Stimulated activated CD4-positive, alpha-beta T cell treated with anti-CD3 and anti-CD28 coated beads, Interleukin-2, amount 100 ng/mL, for 48 hours (primary cell): Measurements from ENCODE around the gene CLCNKA.
A peak's percentile ranks its signal among the peaks of the same experiment; 100 is the strongest.
"Not testable (repeated sequence)": the region's sequence is repeated elsewhere in the genome, so short reads cannot be mapped to it uniquely, and the experiment has no call there.

Experiments
- DNase-seq, 2 donors: peaks; one replicate each; pipeline ENCODE4 v3.0.0-alpha.2; 2020

CLCNKA gene

GRCh38 chr1:16018308-16018707, 3.5 kb upstream of the CLCNKA start:
- DNase-seq, result no peak

GRCh38 chr1:16018749-16019643, 2.8 kb upstream of the CLCNKA start:
- DNase-seq, result no peak

DNA sequence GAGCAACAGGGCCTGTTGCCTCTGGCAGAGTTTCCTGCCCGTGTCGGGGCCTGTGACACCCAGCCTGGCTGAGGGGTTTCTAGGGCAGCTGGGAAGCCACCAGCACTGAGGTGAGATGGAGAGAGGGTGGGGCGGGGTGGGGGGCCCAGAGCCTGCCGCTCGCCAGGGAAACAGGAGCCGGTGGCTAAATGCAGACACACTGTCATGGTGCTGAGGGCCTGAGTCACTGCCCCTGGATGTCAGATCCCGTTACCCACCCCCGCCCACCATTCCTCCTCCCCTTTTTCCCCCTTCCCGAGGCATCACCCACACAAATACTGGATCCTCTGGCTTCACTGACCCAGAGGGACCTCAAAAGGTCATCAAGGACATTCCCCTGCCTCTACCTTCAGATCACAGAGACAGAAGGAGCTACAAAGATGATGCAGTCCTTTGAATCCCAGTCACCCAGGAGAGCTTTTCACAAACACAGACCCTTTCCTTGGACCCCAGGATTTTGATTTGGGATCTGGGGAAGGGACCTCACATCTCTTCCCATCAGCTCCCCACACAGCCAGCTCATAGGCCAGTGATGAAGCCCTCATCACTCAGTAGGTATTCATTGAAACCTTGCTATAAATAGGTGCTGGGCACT, 2.1 kb upstream of the CLCNKA start:
- no peak for DNase-seq

DNA sequence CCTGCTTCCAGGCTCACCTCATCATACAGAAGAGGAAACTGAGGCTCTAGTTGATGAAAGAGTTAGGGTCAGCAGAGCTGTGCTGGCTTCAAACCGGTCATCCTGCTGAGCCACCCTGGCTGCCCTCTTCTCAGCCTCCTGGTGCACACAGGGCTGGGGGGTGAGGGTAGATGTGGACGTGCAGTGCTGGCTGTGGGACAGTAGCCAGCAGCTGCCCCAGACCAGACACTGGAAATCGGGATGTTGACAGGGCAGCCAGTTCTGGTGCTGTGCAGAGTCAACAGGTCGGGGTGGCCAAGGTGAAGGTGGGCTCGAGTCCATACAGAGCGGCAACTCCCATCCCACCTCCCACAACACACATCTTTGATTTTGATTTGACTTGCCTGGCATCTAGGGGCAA, 1.5 kb upstream of the CLCNKA start:
- DNase-seq, result no peak

GRCh38 chr1:16020878-16021277, 958 bp upstream of the CLCNKA start:
- not testable (repeated sequence) for DNase-seq

- no peak for DNase-seq
These were observed 557 bp downstream of the CLCNKA start for GRCh38 chr1:16022393-16022792.

GRCh38 chr1:16023050-16023653, 1.3 kb downstream of the CLCNKA start:
- DNase-seq, result no peak

- DNase-seq, result not testable (repeated sequence)
These were observed 4.5 kb downstream of the CLCNKA start for GRCh38 chr1:16026302-16026701.

DNA sequence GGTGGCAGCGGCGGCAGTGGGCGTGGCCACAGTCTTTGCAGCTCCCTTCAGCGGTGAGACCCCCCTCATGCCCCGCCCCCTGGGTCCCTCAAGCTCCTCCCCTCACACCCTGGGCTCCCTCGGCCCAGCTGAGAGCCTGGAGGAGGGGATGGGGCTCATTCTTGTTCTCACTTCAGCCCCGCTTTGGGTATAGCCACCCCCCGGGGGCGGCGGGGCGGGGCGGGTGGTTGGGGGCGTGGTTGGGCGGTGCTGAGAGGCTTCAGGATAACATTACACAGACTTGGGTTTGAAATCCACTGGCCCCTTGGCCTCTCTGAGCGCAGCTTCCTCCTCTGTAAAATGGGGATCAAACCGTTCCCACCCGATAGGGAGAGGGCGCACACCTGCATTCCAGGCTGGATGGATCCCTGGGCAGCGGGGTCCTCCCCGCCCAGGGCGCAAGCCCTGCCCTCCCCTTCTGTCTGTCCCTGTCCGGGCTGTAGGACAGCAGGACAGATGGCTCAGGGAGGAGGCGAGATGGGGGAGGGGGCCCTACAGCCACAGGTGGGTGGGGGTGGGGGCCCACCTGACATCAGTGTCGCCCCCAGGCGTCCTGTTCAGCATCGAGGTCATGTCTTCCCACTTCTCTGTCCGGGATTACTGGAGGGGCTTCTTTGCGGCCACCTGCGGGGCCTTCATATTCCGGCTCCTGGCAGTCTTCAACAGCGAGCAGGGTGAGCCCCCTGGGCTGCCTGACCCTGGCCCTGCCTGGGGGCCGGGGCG, 5.1 kb downstream of the CLCNKA start:
- peak in 1 of 2 donors; percentile 28 for DNase-seq

DNA sequence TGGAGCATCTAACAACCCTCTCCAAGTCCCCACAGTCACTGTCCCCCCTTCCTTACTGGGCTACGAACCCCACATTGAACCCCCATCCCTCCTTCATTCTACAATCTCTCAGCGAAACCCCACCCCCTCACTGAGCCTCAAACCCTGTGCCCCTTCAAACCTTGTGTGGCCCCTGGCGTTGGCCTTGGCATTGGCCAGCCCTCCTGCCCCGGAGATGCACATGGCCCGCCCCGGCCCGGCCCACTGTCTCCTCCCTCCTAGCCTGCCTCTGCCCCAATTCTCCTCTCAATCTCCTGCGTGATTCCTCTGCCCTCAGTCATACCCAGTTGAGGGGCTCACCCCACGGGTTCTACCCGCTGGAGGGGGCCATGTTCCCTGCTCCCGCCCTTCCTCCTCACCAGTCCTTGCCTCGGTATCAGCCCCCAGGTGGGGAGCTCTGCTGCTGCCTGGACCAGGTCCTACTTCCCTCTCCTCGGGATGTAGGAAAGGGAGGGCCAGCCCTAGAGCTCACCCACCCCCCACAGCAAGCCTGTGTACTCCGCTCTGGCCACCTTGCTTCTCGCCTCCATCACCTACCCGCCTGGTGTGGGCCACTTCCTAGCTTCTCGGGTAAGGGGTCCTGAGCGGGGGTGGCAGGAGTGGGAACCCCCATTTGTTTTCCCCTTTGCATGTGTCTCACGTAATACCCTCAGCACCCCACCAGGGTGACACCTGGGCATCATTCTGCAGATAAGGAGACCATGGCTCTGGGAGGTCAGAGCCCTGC, 6.6 kb downstream of the CLCNKA start:
- no peak for DNase-seq

DNA sequence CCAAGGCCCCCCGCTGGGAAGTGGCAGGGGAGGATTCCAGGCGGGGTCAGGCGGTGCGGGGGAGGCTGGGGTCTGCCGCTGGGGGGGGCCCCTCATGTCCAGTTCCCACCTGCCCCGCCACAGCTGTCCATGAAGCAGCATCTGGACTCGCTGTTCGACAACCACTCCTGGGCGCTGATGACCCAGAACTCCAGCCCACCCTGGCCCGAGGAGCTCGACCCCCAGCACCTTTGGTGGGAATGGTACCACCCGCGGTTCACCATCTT, 7.1 kb downstream of the CLCNKA start:
- DNase-seq, result not testable (repeated sequence)

DNA sequence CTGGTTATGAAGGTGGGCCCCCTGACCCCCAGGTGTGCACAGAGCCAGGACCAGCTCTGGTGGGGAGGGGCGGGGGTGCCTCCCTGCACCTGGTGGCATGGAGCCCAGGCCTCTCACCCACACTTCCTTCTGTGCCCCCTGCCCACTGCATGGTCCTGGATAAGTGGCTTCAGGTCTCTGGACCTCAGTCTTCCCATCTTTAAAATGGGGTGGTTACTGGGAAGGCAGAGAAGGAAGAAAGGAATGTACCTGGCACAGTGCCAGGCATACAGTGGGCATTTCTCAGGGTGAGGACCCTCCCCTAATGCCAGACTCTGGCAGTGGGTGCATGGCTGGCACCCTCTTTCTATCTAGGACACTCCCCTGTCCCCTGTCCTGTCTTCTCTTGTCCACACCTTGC, 7.5 kb downstream of the CLCNKA start:
- no peak for DNase-seq

DNA sequence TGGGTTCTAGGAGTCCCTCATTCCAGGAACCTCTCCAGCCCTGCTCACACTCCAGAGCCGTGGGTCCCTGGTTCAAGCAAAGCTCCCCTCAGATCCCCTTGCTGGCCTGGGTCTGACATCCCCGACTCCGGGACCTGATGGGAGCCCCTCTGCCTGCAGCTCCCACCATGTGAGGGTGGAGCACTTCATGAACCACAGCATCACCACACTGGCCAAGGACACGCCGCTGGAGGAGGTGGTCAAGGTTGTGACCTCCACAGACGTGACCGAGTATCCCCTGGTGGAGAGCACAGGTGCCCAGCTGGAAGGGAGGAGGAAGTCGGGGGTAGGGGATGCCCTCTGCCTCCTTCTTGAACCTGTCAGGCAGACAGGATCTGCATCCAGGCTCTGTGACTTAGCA, 9.7 kb downstream of the CLCNKA start:
- DNase-seq, result no peak

GRCh38 chr1:16032388-16033102, 10.7 kb downstream of the CLCNKA start:
- DNase-seq, result peak; percentile 53 to 60

DNA sequence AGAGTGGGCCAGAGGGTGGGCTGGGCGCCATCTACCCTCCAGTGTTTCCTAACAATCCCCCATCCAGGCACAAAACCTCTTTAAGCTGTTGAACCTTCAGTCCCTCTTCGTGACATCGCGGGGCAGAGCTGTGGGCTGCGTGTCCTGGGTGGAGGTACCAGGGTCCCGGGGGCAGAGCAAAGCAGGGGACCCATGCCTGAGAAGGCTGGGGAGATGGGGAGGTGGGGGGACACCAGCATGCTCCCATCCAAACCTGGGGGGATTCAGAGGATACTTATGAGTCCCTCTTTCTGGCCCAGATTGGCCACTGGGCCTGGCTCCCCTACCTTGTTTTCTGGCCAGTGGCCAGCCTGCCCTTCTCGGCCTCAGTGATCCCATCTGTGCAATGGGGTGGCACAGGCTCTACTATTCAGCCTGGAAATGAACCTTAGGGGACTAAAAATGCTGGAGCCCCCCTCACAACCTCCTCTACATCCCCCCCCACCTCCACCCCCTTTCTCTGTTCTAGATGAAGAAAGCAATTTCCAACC, 11.3 kb downstream of the CLCNKA start:
- DNase-seq, result not testable (repeated sequence)

GRCh38 chr1:16036461-16036860, 14.6 kb downstream of the CLCNKA start:
- DNase-seq, result not testable (repeated sequence)

DNA sequence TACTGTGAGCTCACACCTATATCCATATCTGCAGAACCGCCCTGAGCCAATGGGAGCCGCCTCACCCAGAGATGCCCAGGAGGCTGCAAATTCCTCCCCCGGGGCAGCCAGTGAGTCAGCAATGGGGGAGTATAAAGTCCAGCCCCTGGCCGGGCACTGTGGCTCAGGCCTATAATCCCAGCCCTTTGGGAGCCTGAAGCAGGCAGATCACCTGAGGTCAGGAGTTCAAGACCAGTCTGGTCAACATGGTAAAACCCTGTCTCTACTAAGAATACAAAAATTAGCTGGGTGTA, 16.7 kb downstream of the CLCNKA start:
- no peak for DNase-seq

GRCh38 chr1:16039871-16040270, 18.0 kb downstream of the CLCNKA start:
- DNase-seq, result not testable (repeated sequence)

GRCh38 chr1:16041200-16041599, 19.4 kb downstream of the CLCNKA start:
- DNase-seq, result no peak

DNA sequence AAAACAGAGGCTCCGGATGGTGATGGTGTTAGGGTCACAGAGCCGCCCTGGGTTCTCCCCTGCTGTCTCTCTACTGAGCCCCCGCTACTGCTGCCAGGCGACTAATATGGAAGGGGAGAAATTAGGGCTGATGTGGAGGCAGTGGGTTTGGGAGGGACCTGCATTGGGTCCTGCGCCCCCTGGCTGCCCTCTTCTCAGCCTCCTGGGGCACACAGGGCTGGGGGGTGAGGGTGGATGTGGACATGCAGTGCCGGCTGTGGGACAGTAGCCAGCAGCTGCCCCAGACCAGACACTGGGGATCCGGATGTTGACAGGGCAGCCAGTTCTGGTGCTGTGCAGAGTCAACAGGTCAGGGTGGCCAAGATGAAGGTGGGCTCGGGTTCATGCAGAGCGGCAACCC, 20.3 kb downstream of the CLCNKA start:
- DNase-seq, result no peak

- DNase-seq, result not testable (repeated sequence)
These were observed 20.8 kb downstream of the CLCNKA start for GRCh38 chr1:16042654-16043053.

DNA sequence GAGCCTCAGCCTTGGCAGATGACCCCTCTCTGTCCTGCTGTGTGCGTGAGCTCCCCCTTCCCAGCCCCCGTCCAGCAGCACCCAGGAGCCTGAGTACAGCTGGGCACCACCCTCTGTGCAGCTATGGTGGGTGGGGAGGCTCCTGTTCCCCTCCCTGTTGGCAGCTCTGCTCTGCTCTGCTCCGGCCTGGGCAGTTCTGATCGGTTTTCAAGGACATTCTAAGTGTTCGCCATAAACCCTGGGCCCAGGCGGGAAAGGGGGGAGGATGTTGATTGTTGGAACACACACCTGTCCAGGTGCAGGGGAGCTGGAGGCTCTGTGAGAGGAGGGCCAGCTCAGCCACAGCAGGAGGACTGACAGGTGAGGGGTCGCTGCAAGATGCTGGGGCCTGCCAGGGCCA, 21.7 kb downstream of the CLCNKA start, which contains the start of gene CLCNKB:
TSS of gene CLCNKB (plus strand) at position 262 of the 400 bp plus-strand sequence. CDS start 711 bp downstream, outside the sequence.
- no peak for DNase-seq
